Measurements from ENCODE around the gene GPR65. TPM values are rescaled to one million over a fixed set of nuclear protein-coding genes. Genes with fewer than 3 reads are reported as not detected.

Gene GPR65
- total RNA-seq, 1 experiment from 2014 or later, result not detected

DNA sequence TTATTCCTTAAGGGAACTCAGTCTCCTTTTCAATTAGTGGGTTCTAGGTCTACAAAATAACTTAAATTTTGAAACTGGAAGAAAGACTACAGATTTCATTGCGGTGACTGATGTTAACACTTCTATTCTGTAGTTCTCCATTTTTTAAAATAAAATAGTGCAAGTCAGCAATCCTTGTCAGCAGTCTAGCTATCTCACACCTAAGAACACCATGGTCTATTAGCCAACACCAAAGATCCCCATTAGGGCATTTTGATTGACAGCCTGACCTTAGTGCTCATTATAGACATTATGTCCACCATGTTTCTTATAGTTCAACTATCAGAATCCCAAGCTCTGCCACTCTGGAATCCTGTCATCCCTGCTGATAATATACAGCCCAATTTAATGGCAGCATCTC is 27.4 kb downstream of the GPR65 start:
- no peaks in the 10 kb centered on the region; a peak in 1 of 7 replicates for H3K36me3 Mint-ChIP-seq (ENCODE audit: insufficient read depth in 1 of 3, low read depth in 3 of 3)
- no peak overlapping the region for H2BK5ac ChIP-seq (ENCODE audit: insufficient read length, low read length)
- H3K9me3 ChIP-seq (ENCODE audit: control insufficient read depth, low read depth, low read length), result no peaks in the 10 kb centered on the region
- H3K9ac ChIP-seq (ENCODE audit: extremely low read depth, insufficient read length, low read length), result no peak overlapping the region
- H3K4me1 ChIP-seq (ENCODE audit: insufficient read depth, low read length), result peaks cover 2% of the 10 kb centered on the region; the same call in 1 of the 2 replicates
- no peak overlapping the region for H2AK5ac ChIP-seq (ENCODE audit: insufficient read length, low read length)
- DNase-seq, result no peak
- no peak overlapping the region for H3K4ac ChIP-seq (ENCODE audit: low read depth, low read length)
- no peaks in the 10 kb centered on the region for H3K23me2 ChIP-seq (ENCODE audit: insufficient read length, low read depth, low read length, poor library complexity, severe bottlenecking)
- H3K56ac ChIP-seq (ENCODE audit: insufficient read length, low read depth, low read length), result no peak overlapping the region
- H2BK20ac ChIP-seq (ENCODE audit: low read depth, low read length, poor library complexity, severe bottlenecking), result no peak overlapping the region
- H3K14ac ChIP-seq (ENCODE audit: insufficient read depth, low read length), result no peak overlapping the region
- no peak overlapping the region for H3K18ac ChIP-seq (ENCODE audit: insufficient read length, low read depth, low read length)
- no peak overlapping the region for H2BK120ac ChIP-seq (ENCODE audit: low read depth, low read length, poor library complexity, severe bottlenecking)
- no peak overlapping the region for H3K4me3 Mint-ChIP-seq
- H4K91ac ChIP-seq (ENCODE audit: insufficient read length, low read depth, low read length), result no peak overlapping the region
- H3K79me1 ChIP-seq (ENCODE audit: insufficient read depth, low read depth, low read length, poor library complexity, severe bottlenecking), result no peaks in the 10 kb centered on the region
- no peak overlapping the region for H3K23ac ChIP-seq (ENCODE audit: insufficient read length, low read depth, low read length)
- no peak overlapping the region for H3K4me2 ChIP-seq (ENCODE audit: insufficient read depth, insufficient read length, low read length)
- TF ChIP-seq, protein P1, sequence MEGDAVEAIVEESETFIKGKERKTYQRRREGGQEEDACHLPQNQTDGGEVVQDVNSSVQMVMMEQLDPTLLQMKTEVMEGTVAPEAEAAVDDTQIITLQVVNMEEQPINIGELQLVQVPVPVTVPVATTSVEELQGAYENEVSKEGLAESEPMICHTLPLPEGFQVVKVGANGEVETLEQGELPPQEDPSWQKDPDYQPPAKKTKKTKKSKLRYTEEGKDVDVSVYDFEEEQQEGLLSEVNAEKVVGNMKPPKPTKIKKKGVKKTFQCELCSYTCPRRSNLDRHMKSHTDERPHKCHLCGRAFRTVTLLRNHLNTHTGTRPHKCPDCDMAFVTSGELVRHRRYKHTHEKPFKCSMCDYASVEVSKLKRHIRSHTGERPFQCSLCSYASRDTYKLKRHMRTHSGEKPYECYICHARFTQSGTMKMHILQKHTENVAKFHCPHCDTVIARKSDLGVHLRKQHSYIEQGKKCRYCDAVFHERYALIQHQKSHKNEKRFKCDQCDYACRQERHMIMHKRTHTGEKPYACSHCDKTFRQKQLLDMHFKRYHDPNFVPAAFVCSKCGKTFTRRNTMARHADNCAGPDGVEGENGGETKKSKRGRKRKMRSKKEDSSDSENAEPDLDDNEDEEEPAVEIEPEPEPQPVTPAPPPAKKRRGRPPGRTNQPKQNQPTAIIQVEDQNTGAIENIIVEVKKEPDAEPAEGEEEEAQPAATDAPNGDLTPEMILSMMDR (conservative IDR thresholded peaks at IDR 0.05), result no peak
- WGBS (ENCODE audit: extremely low coverage, insufficient read length, low lambda C conversion rate), result no CpG with 5 or more reads among the region's 1 CpG
- no peak overlapping the region for H2BK15ac ChIP-seq (ENCODE audit: low read depth, low read length)
- no peak overlapping the region for H3T11ph ChIP-seq (ENCODE audit: low read length)
- H3K27ac Mint-ChIP-seq, result no peak overlapping the region
- H4K8ac ChIP-seq (replicated peaks; ENCODE audit: insufficient read length, low read depth, low read length), result no peak overlapping the region
- peaks cover 13 to 14% of the 10 kb centered on the region in 2 experiments for H3K4me1 Mint-ChIP-seq
- H3K27ac ChIP-seq (ENCODE audit: insufficient read length, low read depth, low read length), result no peak overlapping the region
- H2BK12ac ChIP-seq (ENCODE audit: insufficient read length, low read depth, low read length), result no peak overlapping the region
- no peaks in the 10 kb centered on the region for H3K79me2 ChIP-seq (ENCODE audit: insufficient read depth, low read length)
- H4K20me1 ChIP-seq (ENCODE audit: control insufficient read depth, insufficient read depth, insufficient read length), result no peaks in the 10 kb centered on the region
- H3K27me3 Mint-ChIP-seq (ENCODE audit: low read depth), result no peaks in the 10 kb centered on the region
- no peak overlapping the region for H2AFZ ChIP-seq (ENCODE audit: low read length)
- H4K5ac ChIP-seq (ENCODE audit: insufficient read length, low read depth, low read length), result no peak overlapping the region
- H3K27me3 ChIP-seq (ENCODE audit: insufficient read depth, low read length), result no peaks in the 10 kb centered on the region
- no peaks in the 10 kb centered on the region for H3K9me3 Mint-ChIP-seq
